H9 (cell line): ENCODE measurements around the gene NOMO2. TPM values are rescaled to one million over a fixed set of nuclear protein-coding genes. Genes with fewer than 3 reads are reported as not detected.
"Not testable (repeated sequence)": the region's sequence is repeated elsewhere in the genome, so short reads cannot be mapped to it uniquely, and the experiment has no call there.

Experiments
- DNase-seq: peaks from one replicate; pipeline ENCODE4 v3.0.0-alpha.2; 2017
- H2AFZ ChIP-seq: one replicate; pipeline ENCODE4 v1.6.1; 2013; ENCODE audit warnings: mild to moderate bottlenecking, low read length, control low read depth, moderate library complexity
- H2AK5ac ChIP-seq: 2 replicates; pipeline ENCODE4 v1.6.1; 2013; ENCODE audit warnings: low read length, control low read depth, mixed read lengths; ENCODE audit not compliant: insufficient read length
- H2BK120ac ChIP-seq: one replicate; pipeline ENCODE4 v1.6.1; 2013; ENCODE audit warnings: low read depth, mild to moderate bottlenecking, low read length, control low read depth, inconsistent platforms; ENCODE audit not compliant: poor library complexity, severe bottlenecking
- H2BK12ac ChIP-seq: 2 replicates; pipeline ENCODE4 v1.6.1; 2013; ENCODE audit warnings: low read length, control low read depth, mixed read lengths, low read depth; ENCODE audit not compliant: insufficient read length
- H2BK15ac ChIP-seq: 2 replicates; pipeline ENCODE4 v1.6.1; 2013; ENCODE audit warnings: low read depth, low read length, control low read depth
- H2BK20ac ChIP-seq: one replicate; pipeline ENCODE4 v1.6.1; 2013; ENCODE audit warnings: low read depth, mild to moderate bottlenecking, low read length, control low read depth, inconsistent platforms; ENCODE audit not compliant: poor library complexity, severe bottlenecking
- H2BK5ac ChIP-seq: 2 replicates; pipeline ENCODE4 v1.6.1; 2013; ENCODE audit warnings: low read length, control low read depth, mixed read lengths; ENCODE audit not compliant: insufficient read length
- H3K14ac ChIP-seq: 2 replicates; pipeline ENCODE4 v1.6.1; 2013; ENCODE audit warnings: low read length, control low read depth; ENCODE audit not compliant: insufficient read depth
- H3K18ac ChIP-seq: 2 replicates; pipeline ENCODE4 v1.6.1; 2013; ENCODE audit warnings: low read depth, mild to moderate bottlenecking, mixed read lengths, low read length, control low read depth; ENCODE audit not compliant: insufficient read length
- H3K23ac ChIP-seq: 2 replicates; pipeline ENCODE4 v1.6.1; 2013; ENCODE audit warnings: low read length, control low read depth, mixed read lengths, low read depth; ENCODE audit not compliant: insufficient read length
- H3K23me2 ChIP-seq: 2 replicates; pipeline ENCODE4 v1.6.1; 2013; ENCODE audit warnings: low read depth, mild to moderate bottlenecking, mixed read lengths, low read length, control low read depth; ENCODE audit not compliant: insufficient read length, poor library complexity, severe bottlenecking
- H3K27ac ChIP-seq: 2 replicates; pipeline ENCODE4 v1.5.1; 2013; ENCODE audit warnings: low read length, control low read depth, mixed read lengths, low read depth; ENCODE audit not compliant: insufficient read length
- H3K27me3 ChIP-seq: 2 replicates; pipeline ENCODE4 v1.6.1; 2013; ENCODE audit warnings: low read length, control low read depth, inconsistent platforms; ENCODE audit not compliant: insufficient read depth
- H3K4ac ChIP-seq: 2 replicates; pipeline ENCODE4 v1.6.1; 2013; ENCODE audit warnings: low read depth, mild to moderate bottlenecking, control low read depth, inconsistent platforms, low read length, moderate library complexity
- H3K4me1 ChIP-seq: 2 replicates; pipeline ENCODE4 v1.6.1; 2013; ENCODE audit warnings: low read length, control low read depth, inconsistent platforms; ENCODE audit not compliant: insufficient read depth
- H3K4me2 ChIP-seq: 2 replicates; pipeline ENCODE4 v1.6.1; 2013; ENCODE audit warnings: low read length, control low read depth, mixed read lengths; ENCODE audit not compliant: insufficient read length, insufficient read depth
- H3K56ac ChIP-seq: 2 replicates; pipeline ENCODE4 v1.6.1; 2013; ENCODE audit warnings: low read depth, mild to moderate bottlenecking, mixed read lengths, low read length, control low read depth; ENCODE audit not compliant: insufficient read length
- H3K79me1 ChIP-seq: 2 replicates; pipeline ENCODE4 v1.6.1; 2013; ENCODE audit warnings: low read depth, mild to moderate bottlenecking, moderate library complexity, low read length, control low read depth, inconsistent platforms; ENCODE audit not compliant: insufficient read depth, poor library complexity, severe bottlenecking
- H3K79me2 ChIP-seq: 2 replicates; pipeline ENCODE4 v1.6.1; 2013; ENCODE audit warnings: low read length, control low read depth, inconsistent platforms; ENCODE audit not compliant: insufficient read depth
- H3K9ac ChIP-seq: 2 replicates; pipeline ENCODE4 v1.6.1; 2013; ENCODE audit warnings: low read length, control low read depth, mixed read lengths; ENCODE audit not compliant: insufficient read length; ENCODE audit errors: extremely low read depth
- H3K9me3 ChIP-seq: one replicate; pipeline ENCODE4 v1.6.1; 2013; ENCODE audit warnings: low read depth, low read length, inconsistent platforms; ENCODE audit not compliant: control insufficient read depth
- H3T11ph ChIP-seq: one replicate; pipeline ENCODE4 v1.6.1; 2013; ENCODE audit warnings: mild to moderate bottlenecking, low read length, control low read depth, inconsistent platforms
- H4K20me1 ChIP-seq: one replicate; pipeline ENCODE4 v1.6.1; 2013; ENCODE audit not compliant: control insufficient read depth, insufficient read length, insufficient read depth
- H4K5ac ChIP-seq: 2 replicates; pipeline ENCODE4 v1.6.1; 2013; ENCODE audit warnings: low read depth, mild to moderate bottlenecking, mixed read lengths, low read length, control low read depth; ENCODE audit not compliant: insufficient read length
- H4K8ac ChIP-seq: replicated peaks from 2 replicates; pipeline ENCODE4 v1.6.1; 2013; ENCODE audit warnings: low read length, control low read depth, mixed read lengths, low read depth; ENCODE audit not compliant: insufficient read length
- H4K91ac ChIP-seq: 2 replicates; pipeline ENCODE4 v1.6.1; 2013; ENCODE audit warnings: low read depth, mild to moderate bottlenecking, moderate library complexity, mixed read lengths, low read length, control low read depth; ENCODE audit not compliant: insufficient read length
- H3K27ac Mint-ChIP-seq, 3 experiments: 2 replicates in 2 of 3; 3 replicates in 1 of 3; pipeline ENCODE4 v1.8.0; 2020 to 2021; ENCODE audit warnings: mixed read lengths in 3 of 3, mild to moderate bottlenecking in 1 of 3, moderate library complexity in 1 of 3
- H3K27me3 Mint-ChIP-seq: 2 replicates; pipeline ENCODE4 v1.8.0; 2021; ENCODE audit warnings: low read depth, mild to moderate bottlenecking, moderate library complexity, mixed read lengths
- H3K36me3 Mint-ChIP-seq, 3 experiments: 2 replicates in 2 of 3; 3 replicates in 1 of 3; pipeline ENCODE4 v1.8.0; 2020 to 2021; ENCODE audit warnings: low read depth in 3 of 3, mixed read lengths in 3 of 3; ENCODE audit not compliant: insufficient read depth in 1 of 3
- H3K4me1 Mint-ChIP-seq, 2 experiments: 2 replicates each; pipeline ENCODE4 v1.8.0; 2020; ENCODE audit warnings: mixed read lengths in 2 of 2
- H3K4me3 Mint-ChIP-seq, 2 experiments: 2 replicates in 1 of 2; 3 replicates in 1 of 2; pipeline ENCODE4 v1.8.0; 2020 to 2021; ENCODE audit warnings: mild to moderate bottlenecking in 2 of 2, mixed read lengths in 2 of 2, moderate library complexity in 1 of 2
- H3K9me3 Mint-ChIP-seq, 2 experiments: 2 replicates in 1 of 2; 3 replicates in 1 of 2; pipeline ENCODE4 v1.8.0; 2020; ENCODE audit warnings: mild to moderate bottlenecking in 2 of 2, mixed read lengths in 2 of 2, moderate library complexity in 1 of 2
- WGBS: extraction: QIAGEN DNeasy Blood & Tissue Kit; methylation state at CpG from one replicate; pipeline ENCODE4 v1.1.7; 2013; ENCODE audit warnings: missing lambda C conversion rate, low lambda C conversion rate, mixed read lengths; ENCODE audit not compliant: insufficient read length; ENCODE audit errors: extremely low coverage; 5-methylcytosine and 5-hydroxymethylcytosine counted together
- total RNA-seq: library from RNA; stranded (reverse); gene quantifications from 2 replicates; pipeline ENCODE4 v1.2.1, GENCODE V29; 2021

NOMO2 gene
- total RNA-seq, 1 experiment from 2014 or later: 100 TPM

- H3K23me2 ChIP-seq, H3K56ac ChIP-seq, H3K27ac ChIP-seq, H4K91ac ChIP-seq, H3K18ac ChIP-seq, H4K5ac ChIP-seq, H3K4me3 Mint-ChIP-seq, H3K9me3 ChIP-seq, H3K27me3 ChIP-seq, H2BK120ac ChIP-seq, H4K20me1 ChIP-seq, H3K23ac ChIP-seq, H2BK20ac ChIP-seq, H2BK12ac ChIP-seq, H3T11ph ChIP-seq, DNase-seq, H2BK5ac ChIP-seq, H2AFZ ChIP-seq, H4K8ac ChIP-seq, H2BK15ac ChIP-seq, H3K4me1 Mint-ChIP-seq, H3K9me3 Mint-ChIP-seq, H3K27ac Mint-ChIP-seq, H2AK5ac ChIP-seq, H3K4ac ChIP-seq, H3K79me2 ChIP-seq, H3K27me3 Mint-ChIP-seq, H3K4me1 ChIP-seq, H3K14ac ChIP-seq, H3K4me2 ChIP-seq, H3K79me1 ChIP-seq, H3K9ac ChIP-seq, H3K36me3 Mint-ChIP-seq: not testable (repeated sequence)
- WGBS: no CpG with 5 or more reads among the region's 11 CpGs
Measured at GRCh38 chr16:18492118-18492897, 69.6 kb downstream of the NOMO2 start.

- H4K91ac ChIP-seq, H3K27me3 Mint-ChIP-seq, H3K4me2 ChIP-seq, H4K8ac ChIP-seq, H3K27ac ChIP-seq, H3K27me3 ChIP-seq, H2AFZ ChIP-seq, H3K4ac ChIP-seq, H2BK15ac ChIP-seq, H3K27ac Mint-ChIP-seq, H3T11ph ChIP-seq, H3K9me3 ChIP-seq, H2BK12ac ChIP-seq, H3K36me3 Mint-ChIP-seq, H3K4me3 Mint-ChIP-seq, H3K23ac ChIP-seq, H3K4me1 ChIP-seq, H3K14ac ChIP-seq, H3K4me1 Mint-ChIP-seq, H3K23me2 ChIP-seq, H3K56ac ChIP-seq, H2BK5ac ChIP-seq, H3K79me1 ChIP-seq, H3K9me3 Mint-ChIP-seq, H4K5ac ChIP-seq, H2AK5ac ChIP-seq, H3K18ac ChIP-seq, H2BK20ac ChIP-seq, H3K79me2 ChIP-seq, H3K9ac ChIP-seq, H4K20me1 ChIP-seq, H2BK120ac ChIP-seq, DNase-seq: not testable (repeated sequence)
- no CpG with 5 or more reads among the region's 8 CpGs for WGBS
Measured at GRCh38 chr16:18436025-18436424, 125.9 kb downstream of the NOMO2 start.
